ENCODE measurements around the gene TMEM63C.

The TMEM63C gene

DNA sequence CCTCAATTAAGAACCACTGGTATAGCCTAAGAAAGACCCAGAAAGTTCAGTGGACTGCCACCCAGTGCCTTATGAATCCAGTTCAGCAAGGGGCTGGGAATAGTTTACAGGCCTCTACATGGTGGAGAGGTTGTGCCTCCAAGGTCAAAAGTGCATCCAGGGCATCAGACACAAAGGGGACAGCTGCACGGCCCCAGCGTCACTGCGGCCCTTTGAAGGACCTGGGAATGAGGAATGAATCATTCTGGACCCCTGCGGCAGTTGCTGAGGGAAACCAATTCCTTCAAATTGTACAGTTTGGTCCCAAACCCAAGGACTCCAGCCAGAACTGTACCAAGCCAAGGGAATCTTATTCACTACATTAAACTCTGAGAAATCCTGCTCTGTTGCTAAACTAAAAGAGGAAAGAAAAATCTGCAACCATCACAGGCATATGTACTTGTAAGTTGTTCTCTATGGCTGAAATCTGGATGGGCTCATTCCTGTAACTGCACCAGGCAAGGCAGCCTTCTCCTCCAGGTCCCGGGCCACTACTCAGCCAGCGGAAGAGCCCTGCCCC lies 100.3 kb downstream of the TMEM63C start:
- no peak for DNase-seq

DNA sequence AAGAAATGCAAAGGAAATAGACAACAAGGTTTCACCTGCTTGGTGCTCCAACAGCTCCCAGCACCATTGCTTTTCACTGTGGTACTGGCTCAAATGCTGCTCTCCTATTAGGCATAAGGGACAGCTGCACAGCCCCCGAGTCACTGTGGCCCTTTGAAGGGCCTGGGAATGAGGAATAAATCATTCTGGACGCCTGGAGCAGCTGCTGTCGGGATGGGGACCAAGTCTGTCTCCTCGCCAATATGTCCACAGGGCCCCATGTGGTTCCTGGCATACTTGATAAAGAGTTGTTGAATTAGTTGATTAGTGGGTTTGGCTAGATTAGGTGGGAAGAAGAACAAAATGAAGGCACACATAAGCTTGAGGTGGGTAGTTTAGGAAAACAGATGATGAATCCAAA lies 102.5 kb downstream of the TMEM63C start:
- DNase-seq = no peak

DNA sequence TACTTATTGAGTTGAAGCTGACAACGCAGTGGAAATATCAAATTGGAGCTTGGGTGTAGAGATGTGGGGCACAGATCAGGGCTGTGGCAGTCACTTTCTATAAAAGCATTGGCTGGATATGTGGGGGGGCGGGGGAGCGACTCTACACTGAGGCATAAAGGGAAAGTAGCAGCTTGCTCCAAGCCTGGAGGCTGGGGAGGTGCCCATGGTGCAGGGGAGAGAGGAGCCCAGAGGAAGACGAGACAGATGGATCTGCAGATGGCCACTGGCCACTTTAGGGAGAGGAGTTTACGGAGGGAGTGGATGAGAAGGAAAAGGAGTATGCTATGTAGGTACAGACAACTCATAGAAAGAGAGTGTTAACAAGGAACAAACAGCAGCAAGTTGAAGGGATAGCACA lies 102.9 kb downstream of the TMEM63C start:
- DNase-seq = no peak

DNA sequence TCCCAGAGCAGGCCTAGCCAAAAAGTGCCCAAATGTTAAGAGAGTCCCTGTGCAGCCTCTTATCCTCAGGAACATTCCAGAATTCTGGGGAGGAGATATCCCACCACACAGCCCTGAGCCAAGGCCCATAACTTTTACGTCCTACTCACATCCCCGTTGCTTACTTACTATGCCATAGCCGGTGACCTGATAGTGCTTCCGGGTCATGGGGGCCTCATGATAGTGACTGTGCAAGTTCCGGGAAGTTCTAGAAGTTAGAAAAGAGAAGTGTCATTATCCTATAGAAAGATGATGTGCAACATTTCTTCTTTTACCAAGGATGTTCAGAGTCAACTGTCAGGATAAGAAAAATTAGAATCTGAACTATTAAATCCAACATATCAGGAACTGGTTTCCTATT lies 105.0 kb downstream of the TMEM63C start:
- DNase-seq = no peak

DNA sequence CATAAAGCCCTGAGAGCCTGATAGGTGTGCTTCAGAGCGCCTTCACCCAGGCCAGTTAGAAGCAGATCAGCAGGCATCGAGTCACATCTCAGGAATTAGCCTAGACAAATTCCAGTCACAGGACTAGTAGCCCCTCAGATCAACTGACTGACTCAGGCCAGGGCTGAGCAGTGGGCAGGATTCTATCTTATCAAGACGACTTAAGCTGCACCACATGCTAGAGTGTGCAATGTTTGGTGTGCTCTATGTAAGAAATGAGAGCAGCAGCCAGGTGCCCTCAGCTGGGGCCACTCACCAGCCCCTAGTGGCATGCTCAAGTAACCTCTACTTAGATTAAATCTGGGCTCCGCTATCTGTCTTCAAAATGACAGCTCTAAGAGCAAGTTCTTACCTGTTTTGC lies 109.1 kb downstream of the TMEM63C start:
- no peak for DNase-seq

DNA sequence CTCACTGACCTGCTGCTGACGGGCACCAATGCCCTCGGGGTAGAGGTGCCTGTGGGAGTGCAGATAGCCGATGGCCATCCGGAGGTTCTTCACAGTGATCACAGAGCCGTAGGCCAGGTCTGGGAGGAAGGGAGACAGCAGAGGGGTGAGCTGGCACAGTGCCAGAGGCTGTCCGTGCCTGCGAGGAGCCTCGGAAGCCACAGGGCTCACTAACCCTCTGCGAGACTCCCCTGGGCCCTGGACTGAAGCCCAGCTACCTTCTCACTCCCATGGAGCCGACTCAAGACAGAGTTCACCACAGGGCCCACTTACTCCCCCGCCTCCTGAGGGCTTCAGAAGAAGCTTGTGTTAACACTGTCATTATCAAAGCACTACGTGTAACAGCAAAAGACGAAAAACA lies 114.6 kb downstream of the TMEM63C start:
- no peak for DNase-seq

DNA sequence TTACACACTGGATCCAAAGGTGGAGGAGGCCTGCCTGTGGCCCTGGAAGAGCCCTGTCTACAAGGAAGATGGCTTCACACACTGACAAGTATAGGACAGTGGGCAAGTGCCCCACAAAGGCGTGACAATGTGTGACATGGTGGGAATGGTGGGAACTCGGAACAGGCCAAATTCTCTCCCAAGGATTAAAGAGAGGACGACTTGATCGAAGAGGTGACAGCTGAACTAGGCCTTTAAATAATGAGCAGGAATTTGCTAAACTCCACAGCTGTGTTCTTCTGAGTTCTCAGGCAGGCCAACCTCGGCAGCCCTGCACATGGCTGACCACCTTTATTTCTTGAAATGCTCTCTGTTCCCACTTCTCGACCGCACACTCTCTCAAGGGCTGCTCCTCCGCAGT lies 115.3 kb downstream of the TMEM63C start:
- DNase-seq = no peak

DNA sequence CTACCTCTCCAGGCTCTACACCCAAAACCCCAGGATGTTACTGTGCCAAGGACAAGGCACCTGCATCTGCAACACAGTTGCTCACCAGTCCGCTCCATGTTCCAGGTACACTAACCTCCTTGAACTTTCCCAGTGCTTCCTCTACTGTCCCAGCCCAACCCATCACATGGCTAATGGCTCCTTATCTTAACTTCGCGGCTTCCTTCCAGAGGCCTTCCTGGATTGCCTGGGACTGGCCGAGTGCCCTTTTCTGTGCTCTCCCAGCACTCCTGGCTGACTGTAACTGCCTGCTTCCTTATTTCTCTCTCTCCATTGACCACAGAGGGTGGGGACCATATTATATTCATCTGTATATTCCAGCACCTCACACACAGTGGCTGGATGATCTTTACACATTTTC lies 118.2 kb downstream of the TMEM63C start:
- no peak for DNase-seq

DNA sequence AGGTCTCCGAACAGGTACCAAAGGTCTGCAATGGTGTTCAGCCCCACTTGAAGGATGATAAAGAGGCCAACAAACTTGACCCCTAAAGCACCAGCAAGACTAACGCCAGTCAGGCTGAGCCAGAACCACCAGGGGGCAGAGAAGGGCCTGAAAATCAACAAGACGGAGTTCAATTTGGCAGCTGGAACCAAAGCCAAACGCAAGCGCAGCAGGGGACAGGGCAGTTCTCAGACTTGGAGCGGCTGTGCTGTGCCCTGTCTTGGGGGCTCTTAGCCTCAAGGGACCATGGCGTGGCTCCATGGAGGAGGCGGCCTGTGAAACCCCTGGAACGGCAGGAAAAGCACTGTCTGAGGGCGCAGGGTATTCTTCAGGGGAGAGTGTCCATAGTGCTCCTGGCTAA lies 119.5 kb downstream of the TMEM63C start:
- DNase-seq = peak; percentile 53

DNA sequence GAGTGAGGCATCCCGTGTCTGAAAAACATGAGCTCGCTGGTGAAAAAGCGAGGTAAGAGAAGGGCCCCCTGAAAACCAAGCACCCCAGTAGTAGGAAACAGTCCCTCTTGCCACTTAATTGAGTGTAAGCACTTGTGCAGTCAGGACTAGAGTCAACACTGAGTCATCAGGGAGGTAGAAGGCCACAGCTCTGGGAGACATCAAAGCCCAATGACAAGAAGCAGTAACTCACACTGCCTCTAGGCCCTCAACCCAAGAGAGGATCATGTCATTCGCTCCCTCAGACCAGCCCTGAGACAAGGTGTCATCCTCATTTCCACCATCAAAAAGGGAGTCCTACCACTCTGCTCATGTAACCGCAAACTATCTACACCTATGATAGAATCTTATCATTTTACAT lies 121.3 kb downstream of the TMEM63C start:
- DNase-seq = peak; percentile 10

DNA sequence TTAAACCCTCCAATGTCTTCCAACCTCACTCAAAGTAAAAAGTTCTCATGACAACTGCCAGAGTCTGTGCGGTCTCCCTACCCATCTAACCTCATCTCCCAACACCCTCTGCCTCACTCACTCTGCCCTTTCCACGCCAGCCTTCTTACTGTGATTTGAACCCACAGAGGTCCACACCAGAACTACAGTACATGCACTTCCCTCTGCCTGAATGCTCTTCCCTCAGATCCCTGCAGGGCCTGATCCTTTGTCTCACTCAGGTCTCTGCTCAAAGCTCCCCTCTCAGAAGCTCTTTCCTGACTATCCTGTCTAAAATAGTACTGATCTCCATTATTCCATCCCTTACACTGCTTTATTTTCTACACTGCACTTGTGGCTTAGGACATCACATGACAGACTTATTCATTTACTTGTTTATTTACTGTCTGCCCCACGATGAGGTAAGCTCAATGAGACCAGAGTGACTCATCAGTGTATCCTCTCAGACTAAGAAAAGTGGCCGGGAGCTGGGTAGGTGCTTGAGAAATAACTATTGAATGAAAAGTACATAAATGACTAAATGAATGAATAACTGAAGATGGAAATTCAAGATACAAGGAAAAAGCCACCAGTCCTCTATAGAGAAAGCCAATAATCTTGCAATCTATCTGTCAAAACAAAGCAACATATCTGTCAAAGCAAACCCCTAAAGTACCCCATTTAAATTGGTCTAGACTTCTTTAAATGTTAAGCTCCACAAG lies 122.0 kb downstream of the TMEM63C start:
- DNase-seq = peak; percentile 70

DNA sequence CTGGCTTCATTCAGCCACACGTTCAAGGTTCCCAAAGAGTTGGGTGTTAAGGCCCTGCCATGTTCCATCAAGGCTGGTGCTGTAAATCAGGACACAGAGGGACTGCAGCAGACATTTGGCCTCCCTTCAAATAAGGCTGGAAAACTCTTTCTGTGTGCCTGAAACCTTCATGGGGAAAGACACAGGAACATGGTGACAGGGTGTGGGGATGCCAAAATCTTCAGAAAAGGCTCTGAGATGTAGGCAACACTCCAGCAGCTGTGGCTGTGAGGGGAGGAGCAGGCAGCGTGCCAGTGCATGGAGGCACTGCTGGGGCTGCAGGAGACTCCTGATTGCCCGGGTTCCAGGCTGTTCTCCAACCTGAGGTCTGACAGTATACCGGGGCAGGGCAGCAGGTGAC lies 124.1 kb downstream of the TMEM63C start:
- no peak for DNase-seq

DNA sequence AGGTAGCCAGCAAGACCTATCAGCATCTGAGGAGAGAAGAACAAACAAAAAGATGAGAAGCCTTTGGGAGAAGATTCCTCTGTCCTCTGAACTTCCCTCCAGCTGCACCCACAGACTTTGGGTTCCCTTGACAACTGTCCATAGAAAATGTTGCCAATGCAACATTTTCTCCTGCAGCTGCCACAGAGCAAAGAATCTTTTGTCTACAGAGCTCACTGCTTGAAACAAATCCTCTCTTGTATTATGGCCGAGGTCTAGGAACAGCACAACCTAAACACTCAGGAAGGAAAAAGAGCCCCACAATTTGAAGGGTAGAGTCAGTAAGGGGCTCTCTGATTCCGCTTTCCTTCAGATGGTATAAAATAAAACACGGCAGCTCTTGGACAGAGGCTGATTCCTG lies 124.8 kb downstream of the TMEM63C start:
- DNase-seq = no peak

DNA sequence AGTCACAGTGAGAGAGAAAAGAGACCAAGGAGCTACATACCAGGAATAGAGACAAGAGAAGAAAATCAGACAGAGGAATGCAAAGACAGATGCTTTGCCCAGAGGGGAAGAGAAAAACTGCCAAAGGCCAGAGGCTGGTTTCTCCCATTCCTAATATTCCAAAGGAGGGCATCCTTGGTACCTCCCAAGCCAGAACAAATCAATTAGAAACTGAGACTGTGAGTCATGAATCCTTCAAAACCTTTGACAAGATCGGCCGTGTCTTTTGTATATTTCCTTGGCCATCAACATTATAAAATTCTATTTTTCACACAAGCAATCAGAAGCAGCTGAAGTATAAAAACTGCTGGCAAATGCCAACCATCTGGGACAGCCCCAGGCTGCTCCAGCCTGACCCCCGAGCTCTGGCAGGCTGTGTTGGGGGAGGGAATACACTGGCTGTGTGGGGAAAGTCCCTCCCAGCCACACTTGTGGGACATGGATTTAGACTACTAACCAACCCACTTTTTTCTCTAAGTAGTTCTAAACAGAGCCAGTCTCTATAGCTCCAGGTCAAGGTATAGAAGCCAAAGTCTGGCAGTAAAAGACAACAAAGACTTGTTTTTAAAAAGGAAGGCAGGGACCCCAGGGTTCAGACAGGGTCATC lies 125.4 kb downstream of the TMEM63C start:
- DNase-seq = no peak
